Ishikawa (cell line): ENCODE data around the gene OARD1.

Experiments
- CEBPB ChIP-seq: IDR thresholded peaks from 2 replicates; pipeline ENCODE4 v1.6.1; 2012
- CREB1 ChIP-seq: IDR thresholded peaks from 2 replicates; pipeline ENCODE4 v1.6.1; 2012; ENCODE audit warnings: low read depth
- EGR1 ChIP-seq: IDR thresholded peaks from 2 replicates; pipeline ENCODE4 v1.6.1; 2012
- EP300 ChIP-seq: IDR thresholded peaks from 2 replicates; pipeline ENCODE4 v1.6.1; 2012; ENCODE audit warnings: borderline replicate concordance
- FOXM1 ChIP-seq: IDR thresholded peaks from 2 replicates; pipeline ENCODE4 v1.6.1; 2012; ENCODE audit warnings: low read depth, borderline replicate concordance
- MAX ChIP-seq: IDR thresholded peaks from 2 replicates; pipeline ENCODE4 v1.6.1; 2012
- NFIC ChIP-seq: IDR thresholded peaks from 2 replicates; pipeline ENCODE4 v1.6.1; 2012
- RAD21 ChIP-seq: IDR thresholded peaks from 2 replicates; pipeline ENCODE4 v1.6.1; 2012; ENCODE audit warnings: low read depth
- REST ChIP-seq: IDR thresholded peaks from 2 replicates; pipeline ENCODE4 v1.6.1; 2012; ENCODE audit warnings: low read depth, mild to moderate bottlenecking
- TAF1 ChIP-seq: IDR thresholded peaks from 2 replicates; pipeline ENCODE4 v1.6.1; 2012; ENCODE audit warnings: low read depth, mild to moderate bottlenecking
- TCF12 ChIP-seq: IDR thresholded peaks from 2 replicates; pipeline ENCODE4 v1.6.1; 2012; ENCODE audit warnings: low read depth
- TEAD4 ChIP-seq: IDR thresholded peaks from 2 replicates; pipeline ENCODE4 v1.6.1; 2012
- USF1 ChIP-seq: IDR thresholded peaks from 2 replicates; pipeline ENCODE4 v1.6.1; 2012
- YY1 ChIP-seq: IDR thresholded peaks from 2 replicates; pipeline ENCODE4 v1.6.1; 2012; ENCODE audit warnings: low read depth
- ZBTB7A ChIP-seq: IDR thresholded peaks from 2 replicates; pipeline ENCODE4 v1.6.1; 2012; ENCODE audit warnings: low read depth

OARD1 gene

GRCh38 chr6:41056768-41057490, 15.2 kb downstream of the OARD1 start:
- TF ChIP-seq TEAD4 (no peak), RAD21 (no peak), EGR1 (no peak), TAF1 (no peak), REST (no peak), NFIC (no peak), CREB1 (no peak), ZBTB7A (no peak), CEBPB (no peak), USF1 (no peak)

- TF ChIP-seq RAD21 = no peak
- no peak for TF ChIP-seq TCF12
- TF ChIP-seq TEAD4 = no peak
- no peak for TF ChIP-seq EGR1
- no peak for TF ChIP-seq CREB1
- no peak for TF ChIP-seq USF1
- no peak for TF ChIP-seq EP300
- TF ChIP-seq TAF1 = no peak
- TF ChIP-seq MAX = no peak
- TF ChIP-seq CEBPB = no peak
- no peak for TF ChIP-seq FOXM1
- TF ChIP-seq ZBTB7A = no peak
- no peak for TF ChIP-seq YY1
- no peak for TF ChIP-seq NFIC
- no peak for TF ChIP-seq REST
Observed at GRCh38 chr6:41055149-41055548, 17.0 kb downstream of the OARD1 start.

GRCh38 chr6:41054511-41054910, 17.6 kb downstream of the OARD1 start:
- TF ChIP-seq ZBTB7A = no peak
- no peak for TF ChIP-seq USF1
- no peak for TF ChIP-seq YY1

- no peak for TF ChIP-seq CREB1
- TF ChIP-seq NFIC = no peak
- TF ChIP-seq MAX = no peak
- TF ChIP-seq TCF12 = no peak
- TF ChIP-seq ZBTB7A = no peak
- no peak for TF ChIP-seq YY1
- TF ChIP-seq TEAD4 = no peak
- no peak for TF ChIP-seq CEBPB
- TF ChIP-seq REST = no peak
- TF ChIP-seq TAF1 = no peak
Observed at GRCh38 chr6:41053041-41053440, 19.1 kb downstream of the OARD1 start, which contains the start of gene APOBEC2. Gene APOBEC2, plus strand, starts transcription at chr6:41053202. Its CDS starts 146 bp downstream, at chr6:41053348.
